A204.1 (cell line): ENCODE data around the gene RND1.
A peak's percentile ranks its signal among the peaks of the same experiment; 100 is the strongest.
"Not testable (repeated sequence)": the region's sequence is repeated elsewhere in the genome, so short reads cannot be mapped to it uniquely, and the experiment has no call there.

Experiments
- FAIRE-seq: peaks from 2 replicates; lab custom pipeline; 2012; peaks lifted over from hg19 to GRCh38; lab: Jason Lieb, UNC

Gene RND1

GRCh38 chr12:48866052-48866711, 512 bp upstream of the RND1 start:
- FAIRE-seq: no peak

GRCh38 chr12:48863291-48863690, 2.4 kb downstream of the RND1 start:
- FAIRE-seq: no peak

GRCh38 chr12:48862760-48863159, 2.9 kb downstream of the RND1 start:
- no peak for FAIRE-seq

- FAIRE-seq: no peak
Measured at GRCh38 chr12:48861111-48861510, 4.6 kb downstream of the RND1 start.

- not testable (repeated sequence) for FAIRE-seq
Measured at GRCh38 chr12:48860236-48860635, 5.4 kb downstream of the RND1 start.

- FAIRE-seq: no peak
Measured at GRCh38 chr12:48859607-48860006, 6.1 kb downstream of the RND1 start.

GRCh38 chr12:48858043-48858442, 7.6 kb downstream of the RND1 start:
- no peak for FAIRE-seq

GRCh38 chr12:48857278-48857994, 8.2 kb downstream of the RND1 start:
- no peak for FAIRE-seq

- FAIRE-seq: no peak
Measured at GRCh38 chr12:48856379-48856778, 9.3 kb downstream of the RND1 start.

GRCh38 chr12:48854932-48855331, 10.7 kb downstream of the RND1 start:
- not testable (repeated sequence) for FAIRE-seq

- no peak for FAIRE-seq
Measured at GRCh38 chr12:48854488-48854887, 11.2 kb downstream of the RND1 start.

- peak; percentile 84 for FAIRE-seq
Measured at GRCh38 chr12:48852734-48853688, 12.7 kb downstream of the RND1 start.

GRCh38 chr12:48851883-48852733, 13.6 kb downstream of the RND1 start, which contains the start of gene DDX23:
Gene DDX23 (minus strand): TSS chr12:48852163. CDS start chr12:48845782, 6,381 bp downstream.
- FAIRE-seq: peak; percentile 92

- not testable (repeated sequence) for FAIRE-seq
Measured at GRCh38 chr12:48842021-48842420, 23.6 kb downstream of the RND1 start.

GRCh38 chr12:48838048-48838447, 27.6 kb downstream of the RND1 start:
- no peak for FAIRE-seq

- no peak for FAIRE-seq
Measured at GRCh38 chr12:48832321-48833060, 33.2 kb downstream of the RND1 start.

- no peak for FAIRE-seq
Measured at GRCh38 chr12:48831257-48831656, 34.4 kb downstream of the RND1 start.

GRCh38 chr12:48828841-48829575, 36.7 kb downstream of the RND1 start:
- no peak for FAIRE-seq

GRCh38 chr12:48828293-48828692, 37.4 kb downstream of the RND1 start:
- FAIRE-seq: no peak

- no peak for FAIRE-seq
Measured at GRCh38 chr12:48827513-48828096, 38.1 kb downstream of the RND1 start.
